GM12872 (cell line): Measurements from ENCODE around the gene PRKN.

Experiments
- CTCF ChIP-seq: IDR thresholded peaks from 3 replicates; pipeline ENCODE4 v1.5.1; 2011; ENCODE audit warnings: low read depth, mild to moderate bottlenecking, low read length, moderate library complexity; ENCODE audit not compliant: insufficient read depth

Gene PRKN

DNA sequence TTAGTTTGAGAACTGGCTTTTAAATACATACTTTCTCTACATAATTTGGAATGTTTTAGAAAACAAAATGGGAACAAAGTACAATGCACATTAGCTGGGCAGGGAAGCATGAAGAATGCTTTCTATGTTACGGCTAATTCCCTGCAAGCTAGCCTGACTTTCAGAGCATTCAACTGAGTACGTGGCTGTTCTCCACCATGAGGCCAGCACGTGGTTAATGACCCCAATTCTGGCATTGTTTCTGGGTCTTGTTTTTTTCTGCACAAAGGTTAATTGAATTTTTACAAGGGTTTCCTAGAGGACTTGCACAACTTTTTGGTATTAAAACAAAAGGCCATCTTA, 1245.1 kb downstream of the PRKN start:
- TF ChIP-seq CTCF: no peak

DNA sequence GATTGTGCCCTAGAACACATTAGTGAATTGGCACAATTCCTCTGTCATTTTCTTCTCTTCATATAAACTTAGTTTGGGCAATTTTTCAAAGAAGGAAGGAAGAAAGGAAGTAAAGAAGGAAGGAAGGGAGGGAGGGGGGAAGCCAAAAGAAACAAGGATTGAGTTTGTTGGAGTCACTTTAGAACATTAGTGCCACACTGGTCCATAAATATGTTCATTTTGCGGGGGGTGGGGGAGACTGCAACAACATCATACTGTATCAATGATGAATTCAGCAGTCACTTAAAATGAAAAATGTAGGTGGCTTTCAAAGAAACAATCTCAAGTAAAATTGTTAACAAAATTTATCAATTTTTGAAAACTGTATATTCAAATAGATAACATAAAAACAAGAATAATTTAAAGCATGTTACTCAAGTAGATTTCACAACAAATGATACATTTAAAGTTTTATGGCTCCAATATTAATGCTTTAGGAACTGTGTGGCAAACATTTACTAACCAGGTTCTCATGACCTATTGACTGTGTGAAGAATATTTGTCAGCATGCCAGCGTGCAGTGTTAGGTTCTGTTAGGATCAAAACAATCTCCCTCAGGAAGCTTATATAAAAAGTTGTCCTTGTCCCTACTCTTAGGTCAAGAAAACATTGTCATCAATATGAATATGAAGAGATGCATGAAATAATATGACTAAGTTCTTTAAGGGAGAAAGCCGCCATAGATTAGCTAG, 1245.6 kb downstream of the PRKN start:
- no peak for TF ChIP-seq CTCF

GRCh38 chr6:161480421-161481155, 1247.0 kb downstream of the PRKN start:
- no peak for TF ChIP-seq CTCF

GRCh38 chr6:161479376-161479775, 1248.2 kb downstream of the PRKN start:
- TF ChIP-seq CTCF: no peak

- TF ChIP-seq CTCF: no peak
Measured at GRCh38 chr6:161477876-161478425, 1249.6 kb downstream of the PRKN start.

GRCh38 chr6:161476711-161477110, 1250.9 kb downstream of the PRKN start:
- TF ChIP-seq CTCF: no peak

DNA sequence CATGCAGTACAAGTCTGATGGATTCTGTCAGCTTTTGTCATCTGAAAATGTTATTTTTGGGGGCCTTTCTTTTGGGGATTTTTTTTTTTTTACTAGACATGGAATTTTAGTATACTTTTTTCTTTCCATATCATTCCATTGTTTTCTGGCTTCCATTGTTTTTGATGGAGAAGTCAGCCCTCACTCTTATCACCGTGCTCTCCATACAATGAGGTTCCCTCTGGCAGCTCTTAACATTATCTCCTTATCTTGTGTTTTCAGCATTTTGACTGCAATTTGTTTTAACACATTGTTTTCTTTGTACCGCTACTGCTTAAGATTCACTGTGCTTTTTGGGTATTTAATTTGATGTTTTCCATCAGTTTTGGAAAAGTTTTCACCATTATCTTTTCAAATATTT, 1262.2 kb downstream of the PRKN start:
- TF ChIP-seq CTCF: no peak
